Endothelial cell of umbilical vein (primary cell): ENCODE data around the gene ARHGAP10. TPM values are rescaled to one million over a fixed set of nuclear protein-coding genes. Genes with fewer than 3 reads are reported as not detected.

ENCODE experiments used
- BruUV-seq: library from RNA; stranded (reverse); fragments of 400-500 nt; replicated peaks from 2 replicates; lab custom pipeline; 2021; lab: Mats Ljungman, UMichigan
- CTCF ChIA-PET: fragments of 300-600, 350-600 bp; sonication (Branson Sonifier 250); formaldehyde crosslinking; loops from one replicate; lab custom pipeline; 2021; ENCODE audit warnings: antibody characterized with exemption, inconsistent platforms; lab: Charles Lee
- POLR2A ChIA-PET: fragments of 300-600, 350-600 bp; sonication (Branson Sonifier 250); formaldehyde crosslinking; loops from one replicate; lab custom pipeline; 2021; ENCODE audit warnings: antibody characterized with exemption, inconsistent platforms; lab: Charles Lee
- DNase-seq: peaks from one replicate; pipeline ENCODE4 v3.0.0-alpha.2; 2011; ENCODE audit warnings: low read depth, low spot score
- FAIRE-seq: peaks from 2 replicates; lab custom pipeline; 2011; peaks lifted over from hg19 to GRCh38; lab: Jason Lieb, UNC
- H2AFZ ChIP-seq: 2 replicates; pipeline ENCODE4 v1.6.0; 2012; ENCODE audit warnings: low read depth, low read length, control low read depth, inconsistent platforms
- H3K27ac ChIP-seq: 2 replicates; pipeline ENCODE4 v1.5.1; 2011; ENCODE audit warnings: low read depth, mild to moderate bottlenecking, control low read depth, low read length, moderate library complexity; ENCODE audit not compliant: insufficient read depth
- H3K27me3 ChIP-seq, 2 experiments: 2 replicates each; pipeline versions ENCODE4 v1.6.0 to v1.6.1; 2011; ENCODE audit warnings: low read length in 2 of 2, mixed read lengths in 1 of 2; ENCODE audit not compliant: control insufficient read depth in 2 of 2, insufficient read depth in 2 of 2
- H3K36me3 ChIP-seq, 2 experiments: 2 replicates in 1 of 2; 3 replicates in 1 of 2; pipeline ENCODE4 v1.5.1; 2011; ENCODE audit warnings: low read length in 2 of 2, mild to moderate bottlenecking in 1 of 2, moderate library complexity in 1 of 2; ENCODE audit not compliant: control insufficient read depth in 2 of 2, insufficient read depth in 2 of 2; ENCODE audit errors: extremely low read depth in 1 of 2
- H3K4me1 ChIP-seq: 3 replicates; pipeline ENCODE4 v1.5.1; 2011; ENCODE audit warnings: mild to moderate bottlenecking, low read length; ENCODE audit not compliant: control insufficient read depth, insufficient read depth; ENCODE audit errors: extremely low read depth
- H3K4me2 ChIP-seq: 2 replicates; pipeline ENCODE4 v1.6.1; 2011; ENCODE audit warnings: low read length, control low read depth, mixed read lengths; ENCODE audit not compliant: insufficient read depth
- H3K4me3 ChIP-seq, 3 experiments: fragments of 200-600 bp in 1 of 3; sonication (generic), shearing (Covaris generic) in 1 of 3; replicated peaks in 1 of 3; 2 replicates each; pipeline ENCODE4 v1.5.1; 2011 to 2016; ENCODE audit warnings: control low read depth in 3 of 3, low read length in 3 of 3, mild to moderate bottlenecking in 2 of 3, inconsistent platforms in 1 of 3, low read depth in 1 of 3, moderate library complexity in 1 of 3; ENCODE audit not compliant: insufficient read depth in 1 of 3
- H3K79me2 ChIP-seq: 2 replicates; pipeline ENCODE4 v1.6.0; 2012; ENCODE audit warnings: low read length, inconsistent platforms; ENCODE audit not compliant: control insufficient read depth, insufficient read depth
- H3K9ac ChIP-seq: replicated peaks from 2 replicates; pipeline ENCODE3; 2011; ENCODE audit warnings: low read length, control low read depth; ENCODE audit not compliant: insufficient read depth; ENCODE audit errors: extremely low read depth
- H3K9me1 ChIP-seq: replicated peaks from 3 replicates; pipeline ENCODE4 v1.6.0; 2011; ENCODE audit warnings: mild to moderate bottlenecking, low read length; ENCODE audit not compliant: control insufficient read depth, insufficient read depth; ENCODE audit errors: extremely low read depth
- H3K9me3 ChIP-seq: replicated peaks from 2 replicates; pipeline ENCODE4 v1.5.1; 2012; ENCODE audit warnings: low read length, inconsistent platforms; ENCODE audit not compliant: control insufficient read depth, insufficient read depth
- H4K20me1 ChIP-seq: replicated peaks from 2 replicates; pipeline ENCODE3; 2011; ENCODE audit warnings: mild to moderate bottlenecking, low read length; ENCODE audit not compliant: control insufficient read depth, insufficient read depth; ENCODE audit errors: extremely low read depth
- CTCF ChIP-seq, 2 donors: IDR thresholded peaks; 1 replicate in 1 of 2; 2 replicates in 1 of 2; pipeline ENCODE4 v1.5.1; 2011; ENCODE audit warnings: low read length in 2 of 2, mild to moderate bottlenecking in 2 of 2, moderate library complexity in 2 of 2, control low read depth in 1 of 2, inconsistent platforms in 1 of 2, low read depth in 1 of 2; ENCODE audit not compliant: insufficient read depth in 1 of 2; ENCODE audit errors: extremely low read depth in 1 of 2
- EZH2 ChIP-seq: IDR thresholded peaks from 2 replicates; pipeline ENCODE4 v1.6.1; 2012; ENCODE audit warnings: borderline replicate concordance, low read depth, mild to moderate bottlenecking, moderate library complexity, low read length, inconsistent platforms; ENCODE audit not compliant: severe bottlenecking
- FOS ChIP-seq: IDR thresholded peaks from 2 replicates; pipeline ENCODE4 v1.6.1; 2011; ENCODE audit warnings: mild to moderate bottlenecking, low read length, moderate library complexity, borderline replicate concordance; ENCODE audit not compliant: insufficient read depth
- GATA2 ChIP-seq: IDR thresholded peaks from 2 replicates; pipeline ENCODE4 v1.7.0; 2011; ENCODE audit warnings: low read depth, mild to moderate bottlenecking, moderate library complexity, mixed read lengths, low read length; ENCODE audit not compliant: insufficient read length, insufficient read depth
- JUN ChIP-seq: IDR thresholded peaks from 2 replicates; pipeline ENCODE4 v1.6.1; 2011; ENCODE audit warnings: borderline replicate concordance, low read depth; ENCODE audit not compliant: insufficient read length, insufficient read depth
- MAX ChIP-seq: IDR thresholded peaks from 2 replicates; pipeline ENCODE4 v1.6.1; 2011; ENCODE audit not compliant: insufficient read depth, insufficient read length
- MYC ChIP-seq: IDR thresholded peaks from one replicate; pipeline ENCODE4 v1.6.1; 2011; ENCODE audit warnings: mild to moderate bottlenecking, low read depth, low read length
- POLR2A ChIP-seq: IDR thresholded peaks from 2 replicates; pipeline ENCODE4 v1.6.1; 2012; ENCODE audit warnings: low read depth, mild to moderate bottlenecking, control low read depth, low read length
- POLR2AphosphoS5 ChIP-seq: IDR thresholded peaks from 2 replicates; pipeline ENCODE4 v1.6.1; 2012; ENCODE audit warnings: low read depth, mild to moderate bottlenecking, control low read depth, low read length, moderate library complexity; ENCODE audit not compliant: insufficient read depth
- dilution Hi-C: fragments of 300-500 bp; cut with MboI; formaldehyde crosslinking; loops from one replicate; pipeline ENCODE4 v1.15.0; 2019; ENCODE audit warnings: low sequenced_read_pairs; ENCODE audit not compliant: extremely low pct_ligation_motif_present
- intact Hi-C: fragments of 100-400 bp; cut with micrococcal nuclease; formaldehyde crosslinking; loops from one replicate; pipeline ENCODE4 v1.10.0; 2022
- polyA plus RNA-seq, 4 experiments: library from polyadenylated mRNA; depleted of rRNA in 3 of 4; stranded (reverse) in 3 of 4; unstranded in 1 of 4; fragments of >200 nt; gene quantifications; 2 replicates each; pipeline versions ENCODE4 v1.2.1 to v1.2.3, GENCODE V29; 2011 to 2012; ENCODE audit warnings: missing spikeins in 1 of 4
- total RNA-seq: library from RNA; stranded (reverse); gene quantifications from 2 replicates; pipeline ENCODE4 v1.2.3, GENCODE V29; 2021

Gene ARHGAP10
- total and polyA plus RNA-seq, 2 donors (not counting 3 experiments of a cell fraction or from before 2014, with no cell fraction given) = 20.4 to 36.7 TPM

GRCh38 chr4:147844781-147845180 lies 112.9 kb downstream of the ARHGAP10 start:
- dilution Hi-C loops (no loop called here), intact Hi-C loops (no loop called here)
- H3K79me2 ChIP-seq = no peaks in the 10 kb centered on the region
- no peaks in the 10 kb centered on the region for H3K9me1 ChIP-seq
- POLR2A ChIA-PET = no interaction called here
- no peaks in the 10 kb centered on the region for H4K20me1 ChIP-seq
- no TSS peak for BruUV-seq
- no peaks in the 10 kb centered on the region for H3K9me3 ChIP-seq
- CTCF ChIA-PET = interaction anchor here (0.5 to 1.3 kb wide), 2 partner anchors 9 to 460 kb away, joined by 3 read pairs; no protein-coding TSS in a partner anchor
- H3K27me3 ChIP-seq = no peaks in the 10 kb centered on the region
- H3K9ac ChIP-seq = no peak overlapping the region
- DNase-seq = no peak
- peaks cover 15% of the 10 kb centered on the region for H3K4me1 ChIP-seq
- no peak overlapping the region for H2AFZ ChIP-seq
- TF ChIP-seq EZH2 (no peak), CTCF (IDR thresholded peaks at IDR 0.05; ENCODE audit: extremely low read depth in 1 of 2, insufficient read depth in 1 of 2, low read depth in 1 of 2, low read length in 2 of 2) (no peak), POLR2AphosphoS5 (no peak), JUN (no peak), MAX (no peak), POLR2A (no peak), GATA2 (no peak), MYC (no peak), FOS (no peak)
- H3K27ac ChIP-seq = no peak overlapping the region
- no peaks in the 10 kb centered on the region for H3K36me3 ChIP-seq
- no peak for FAIRE-seq
- H3K4me2 ChIP-seq = no peak overlapping the region
- H3K4me3 ChIP-seq = no peak overlapping the region
